Right kidney (tissue), 1 donor: ENCODE measurements around the gene ANO2.
"Not testable (repeated sequence)": the region's sequence is repeated elsewhere in the genome, so short reads cannot be mapped to it uniquely, and the experiment has no call there.

ENCODE experiments used
- DNase-seq: peaks from one replicate; pipeline ENCODE4 v3.0.0-alpha.2; 2016

ANO2 gene

DNA sequence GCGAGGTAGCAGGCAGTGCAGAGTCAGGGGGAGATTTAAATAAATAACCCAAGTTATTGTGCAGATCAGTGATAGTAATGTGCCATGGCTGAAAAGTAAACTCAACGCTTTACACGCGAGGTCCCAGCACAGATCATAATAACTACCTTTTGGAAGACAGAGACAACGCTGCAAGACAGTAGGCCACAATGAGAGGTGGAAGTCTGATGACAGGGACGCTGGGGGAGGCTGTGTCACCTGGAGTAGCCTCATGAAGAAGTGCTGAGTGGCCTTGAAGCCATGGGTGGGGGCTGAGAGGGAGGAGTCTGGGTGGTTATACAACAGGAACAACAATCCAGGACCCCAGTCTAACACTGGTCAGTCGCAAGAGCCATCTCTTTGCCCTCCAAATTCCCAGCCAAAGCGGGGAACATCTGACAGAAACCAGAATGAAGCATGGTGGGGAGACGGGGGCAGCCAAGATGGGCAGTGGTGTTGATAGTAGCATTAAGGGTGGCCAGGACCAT lies 28.2 kb downstream of the ANO2 start:
- DNase-seq = no peak

DNA sequence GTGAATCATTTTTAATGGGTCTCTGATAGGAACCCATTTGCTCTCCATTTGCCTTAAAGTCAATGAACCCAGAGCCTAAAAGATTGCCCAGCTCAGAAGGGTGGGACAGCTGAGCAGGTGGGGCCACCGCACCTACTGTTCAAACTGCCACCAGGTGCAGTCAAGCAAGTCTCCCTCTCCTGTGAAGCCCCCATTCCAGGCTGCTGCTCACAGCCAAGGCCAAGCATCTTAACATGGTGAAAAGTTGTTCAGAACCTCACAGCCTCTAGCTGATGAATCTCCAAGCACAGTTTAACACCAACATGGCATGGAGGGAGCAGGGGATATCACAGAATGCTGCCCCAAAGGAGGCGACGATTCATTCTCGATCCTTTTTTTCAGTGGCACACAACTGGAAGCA lies 29.5 kb downstream of the ANO2 start:
- DNase-seq = no peak

DNA sequence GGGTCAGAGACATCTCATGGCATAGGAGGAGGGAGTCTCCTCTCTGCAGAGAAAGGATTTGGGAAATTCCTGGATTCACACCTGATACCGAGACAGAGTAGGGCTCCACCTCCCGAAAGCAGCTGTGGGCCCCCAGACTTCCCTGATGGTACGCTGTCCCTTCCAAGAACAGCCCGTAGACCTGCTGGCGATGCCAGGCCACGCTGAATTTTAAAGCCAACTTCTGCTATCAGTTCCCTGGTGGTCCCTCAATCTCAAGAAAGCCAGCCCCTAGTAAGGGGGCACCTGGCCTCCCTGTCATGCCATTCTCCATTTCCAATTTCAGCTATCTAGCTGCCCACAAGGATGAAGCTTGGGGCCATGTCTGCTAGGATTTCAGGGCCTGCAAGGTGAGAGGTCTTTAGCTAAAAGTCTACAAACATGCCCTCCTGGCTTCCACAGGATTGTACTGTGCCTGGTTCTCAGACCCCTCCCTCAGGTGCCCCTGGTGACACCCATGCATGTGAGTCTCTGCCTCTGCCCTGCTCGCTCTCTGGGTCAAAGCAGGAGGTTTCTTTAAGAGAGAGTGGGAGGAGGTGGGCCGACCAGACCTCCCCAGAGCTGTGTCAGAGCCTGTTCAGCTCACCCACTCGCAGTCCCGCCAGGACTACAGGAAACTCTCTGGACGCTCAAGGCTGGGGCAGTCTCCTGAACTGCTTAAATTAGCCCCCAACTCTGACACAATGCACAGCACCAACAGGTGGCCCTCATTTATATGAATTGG lies 30.5 kb downstream of the ANO2 start:
- no peak for DNase-seq

DNA sequence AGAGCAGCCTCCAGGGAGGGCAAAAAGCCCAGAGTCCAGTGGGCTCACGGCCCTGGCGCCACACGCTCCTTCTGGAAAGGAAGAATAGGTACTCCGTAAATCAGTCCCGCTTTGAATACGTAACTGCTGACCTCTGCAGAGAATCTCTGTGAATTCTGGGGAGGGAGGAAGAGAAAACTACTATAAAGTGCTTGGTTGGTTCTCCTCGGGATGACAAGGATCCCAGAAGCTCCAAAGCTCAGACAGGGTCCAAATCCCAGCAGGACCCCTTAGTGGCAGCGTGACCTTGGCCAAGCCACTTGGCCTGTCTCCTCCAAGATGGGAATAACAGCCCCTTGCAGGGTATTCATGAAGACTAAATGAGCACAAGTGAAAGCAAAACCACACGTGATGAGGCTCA lies 31.7 kb downstream of the ANO2 start:
- no peak for DNase-seq

DNA sequence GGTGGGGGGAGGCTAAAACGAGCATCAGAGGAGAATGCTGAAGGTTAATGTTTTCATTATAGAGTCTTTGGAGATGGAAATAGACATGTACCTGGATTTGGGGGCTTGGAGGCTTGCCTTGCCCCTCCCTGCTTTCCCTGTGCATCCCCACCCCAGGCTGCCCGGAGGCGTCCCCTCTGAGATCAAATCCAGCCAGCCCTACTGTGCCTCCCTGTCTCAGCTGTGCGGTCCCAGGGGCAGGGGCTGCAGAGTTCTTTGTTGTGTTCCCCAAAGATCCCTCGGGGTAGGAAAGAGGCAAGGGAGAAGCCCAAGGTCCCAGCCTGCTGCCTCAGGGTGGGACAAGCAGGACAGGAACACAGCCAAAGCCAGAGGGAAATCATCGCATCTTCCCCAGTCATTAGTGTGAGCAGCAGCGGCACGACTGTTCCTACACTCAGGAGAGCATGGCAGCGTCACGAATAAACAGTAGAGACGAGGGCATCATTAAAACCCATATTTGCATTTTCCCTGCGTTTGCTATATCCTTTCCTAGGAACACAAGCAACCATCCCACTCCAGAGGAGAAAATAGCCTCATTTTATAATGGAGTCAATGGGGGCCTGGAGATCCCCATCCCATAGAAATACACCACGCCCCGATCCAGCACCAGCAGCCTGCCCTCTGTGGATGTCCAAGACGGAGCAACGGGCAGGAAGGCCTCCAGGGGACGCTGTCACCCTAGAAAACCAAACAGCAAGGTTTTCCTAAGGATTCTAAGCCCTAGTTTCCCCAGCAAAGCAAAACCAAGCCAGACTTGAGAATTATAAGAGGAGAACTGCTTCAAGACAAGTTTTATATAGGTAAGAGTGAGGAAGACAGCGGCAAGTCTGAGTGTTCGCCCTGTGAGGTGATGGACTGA lies 32.4 kb downstream of the ANO2 start:
- DNase-seq = no peak

DNA sequence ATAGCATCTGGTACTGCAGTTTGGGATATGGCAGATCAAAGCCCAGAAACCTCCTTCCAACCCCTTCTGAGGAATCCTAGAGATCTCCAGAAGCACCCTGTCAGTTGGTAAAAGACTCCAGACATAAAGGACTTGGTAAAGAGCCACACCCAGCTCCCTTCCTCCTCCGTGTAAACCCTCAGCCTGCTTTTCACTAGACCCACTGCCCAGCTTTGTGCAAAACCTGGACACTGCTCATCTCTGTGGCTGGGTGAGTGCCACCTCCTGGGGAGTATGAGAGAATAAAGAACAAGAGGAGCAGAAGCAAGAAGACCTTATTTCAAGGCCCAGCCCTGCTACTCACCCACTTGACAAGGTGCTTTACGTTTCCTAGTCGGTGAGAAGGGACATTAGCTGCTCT lies 33.0 kb downstream of the ANO2 start:
- no peak for DNase-seq

DNA sequence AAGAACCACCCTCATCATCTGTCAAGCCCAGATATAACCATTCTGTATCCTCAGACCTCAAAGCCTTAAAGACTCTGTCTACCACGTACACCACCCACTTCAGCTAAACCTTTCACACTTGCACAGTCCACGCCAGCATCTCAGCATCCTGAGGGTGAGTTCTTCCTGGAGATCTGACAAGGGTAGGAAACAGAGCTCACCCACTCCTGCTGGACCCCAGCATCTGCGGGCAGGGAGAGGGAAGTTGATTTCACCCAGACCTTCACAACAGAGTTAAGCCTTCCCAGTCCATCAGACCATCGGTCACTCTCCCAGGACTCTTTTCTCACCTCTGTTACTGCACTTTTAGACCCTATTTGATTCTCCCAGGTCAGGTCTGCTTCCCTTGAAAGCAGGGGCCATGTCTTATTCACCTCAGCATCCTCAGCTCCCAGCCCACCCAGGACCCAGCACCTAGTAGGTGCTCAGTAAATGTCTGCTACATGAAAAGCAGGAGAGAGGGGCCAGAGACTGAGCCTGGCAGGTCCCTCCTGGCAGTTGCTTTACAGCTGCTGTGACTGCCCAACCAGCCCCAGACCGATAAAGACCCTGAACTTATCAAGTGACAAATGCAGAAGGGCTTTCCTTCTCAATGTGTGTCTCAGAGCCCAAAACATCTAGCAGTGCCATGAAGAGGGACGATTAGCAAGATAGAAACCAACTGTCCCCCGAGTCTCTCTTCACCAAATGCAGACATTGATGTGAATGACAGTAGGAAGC lies 34.1 kb downstream of the ANO2 start:
- DNase-seq = no peak

DNA sequence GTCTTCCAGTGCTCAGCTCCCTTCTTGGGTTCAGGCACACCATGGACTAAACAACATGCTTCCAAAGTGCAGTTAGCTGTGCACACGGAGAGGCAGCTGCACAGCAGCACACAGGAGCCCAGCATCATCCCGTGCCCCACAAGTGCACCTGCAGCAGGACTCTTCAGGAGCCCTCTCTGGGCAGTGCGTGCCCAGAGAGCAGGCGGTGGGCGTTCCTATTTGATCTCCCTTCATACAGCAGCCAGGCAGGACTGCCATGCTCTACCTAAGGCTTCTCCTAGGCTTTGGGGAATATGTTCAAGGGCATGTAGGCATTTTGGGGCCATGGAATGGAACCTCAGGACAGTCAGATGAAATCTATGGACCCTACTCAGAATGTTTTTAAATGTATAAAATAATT lies 35.5 kb downstream of the ANO2 start:
- DNase-seq = no peak

DNA sequence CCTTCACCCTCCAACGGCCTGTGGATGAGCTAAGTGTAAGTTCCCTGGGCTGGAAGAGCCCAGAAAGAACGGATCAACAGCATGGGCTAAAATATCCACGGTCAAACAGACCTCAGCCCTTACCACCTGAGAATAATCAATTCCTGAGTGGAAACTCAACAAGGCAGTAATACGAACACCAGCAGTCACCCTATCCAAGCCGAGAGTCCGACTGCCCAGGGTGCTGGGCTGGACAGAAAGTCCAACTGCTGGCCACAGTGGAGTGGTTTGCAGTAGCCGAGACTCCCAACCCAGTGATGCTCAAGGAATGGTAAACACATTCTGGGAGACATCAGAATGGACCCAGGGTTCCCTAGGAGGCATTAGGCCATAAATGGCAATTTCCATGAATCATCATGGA lies 36.8 kb downstream of the ANO2 start:
- DNase-seq = no peak

DNA sequence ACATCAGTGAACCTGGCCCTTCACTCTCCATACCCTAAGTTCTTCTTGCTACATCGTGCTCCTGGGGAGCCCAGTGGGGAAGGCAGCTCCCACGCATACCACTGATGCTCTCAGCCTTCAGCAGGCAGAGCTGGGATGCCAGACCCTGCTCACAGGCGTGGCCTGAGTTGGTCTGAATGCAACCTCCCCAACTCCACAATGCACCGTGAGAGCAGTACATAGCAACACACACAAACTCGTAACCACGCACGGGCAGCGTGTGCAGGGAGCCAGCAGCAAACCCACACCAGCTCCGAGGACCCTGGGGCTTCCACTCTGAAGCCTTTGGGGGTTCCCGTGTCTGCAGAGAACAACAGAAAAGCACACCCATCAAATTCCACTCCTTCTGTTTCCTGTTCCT lies 37.3 kb downstream of the ANO2 start:
- DNase-seq = no peak

DNA sequence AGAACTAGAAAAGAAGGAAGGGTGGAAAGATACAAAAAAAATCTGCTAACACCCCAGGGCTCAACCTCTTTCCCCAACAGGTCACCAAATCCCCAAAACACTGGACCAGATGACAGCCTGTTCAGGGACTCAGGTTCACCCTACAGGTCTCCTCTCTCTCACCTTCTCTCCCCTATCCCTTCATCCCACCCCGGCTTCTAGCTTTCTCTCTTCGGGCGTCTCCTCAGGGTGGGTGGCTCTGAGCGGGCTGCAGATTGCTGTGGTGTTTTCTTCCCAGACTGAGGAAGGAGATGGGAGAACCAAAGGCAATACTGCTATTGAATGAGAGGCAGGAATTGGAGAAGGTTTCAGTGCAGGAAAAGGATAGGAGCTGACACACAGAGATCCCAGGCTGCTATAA lies 39.3 kb downstream of the ANO2 start:
- DNase-seq = no peak

DNA sequence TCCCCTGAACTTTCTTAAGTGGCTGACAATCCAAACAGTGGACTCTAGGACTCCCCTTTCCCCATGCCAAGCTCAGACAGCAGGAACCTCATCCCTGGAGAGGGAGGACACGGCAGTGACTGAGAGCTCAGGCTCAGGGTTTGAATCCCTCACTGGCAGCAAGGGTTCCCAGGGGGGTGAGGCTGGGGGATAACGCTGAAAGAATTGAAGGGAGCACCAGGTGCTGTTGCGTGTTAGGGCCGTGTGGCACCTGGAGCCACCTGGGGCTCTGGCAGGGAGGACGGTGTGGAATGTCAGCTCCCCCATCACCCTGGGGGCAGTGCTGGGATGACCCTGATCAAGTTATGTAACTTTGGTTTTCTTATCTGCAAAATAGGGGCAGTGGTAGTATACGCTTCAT lies 40.1 kb downstream of the ANO2 start:
- no peak for DNase-seq

DNA sequence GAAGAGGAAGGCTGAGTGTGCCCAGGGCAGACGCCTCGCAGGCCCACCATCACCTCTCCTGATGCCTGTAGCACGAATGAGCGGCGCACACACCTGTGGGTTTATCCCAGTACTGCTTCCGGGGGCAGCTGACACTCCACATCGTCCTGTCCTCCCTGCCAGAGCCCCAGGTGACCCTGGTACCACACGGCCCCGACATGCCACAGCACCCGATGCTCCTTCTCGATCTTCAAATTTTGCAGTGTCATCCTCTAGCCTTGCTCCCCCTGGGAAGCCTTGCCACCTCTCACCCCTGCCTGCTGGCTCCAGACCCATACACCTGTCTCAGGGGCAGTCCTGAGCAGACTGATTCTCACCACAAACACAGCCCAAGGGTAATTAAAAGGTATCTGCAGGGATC lies 40.6 kb downstream of the ANO2 start:
- DNase-seq = no peak

DNA sequence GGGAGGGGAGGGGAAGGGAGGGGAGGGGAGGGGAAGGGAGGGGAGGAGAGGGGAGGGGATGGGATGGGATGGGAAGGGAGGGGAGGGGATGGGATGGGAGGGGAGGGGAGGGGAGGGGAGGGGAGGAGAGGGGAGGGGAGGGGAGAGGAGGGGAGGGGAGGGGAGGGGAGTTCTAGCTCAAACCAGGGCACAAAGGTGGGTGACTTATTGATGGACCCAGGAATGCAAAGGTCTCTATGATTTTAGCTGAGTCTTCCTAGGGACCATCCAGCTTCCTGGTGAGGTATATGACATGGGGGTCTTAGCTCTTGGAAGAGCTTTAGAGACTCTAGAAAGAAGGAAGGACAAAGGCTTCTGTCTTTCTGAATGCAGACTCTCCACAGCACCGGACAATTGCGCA lies 42.3 kb downstream of the ANO2 start:
- no peak for DNase-seq

DNA sequence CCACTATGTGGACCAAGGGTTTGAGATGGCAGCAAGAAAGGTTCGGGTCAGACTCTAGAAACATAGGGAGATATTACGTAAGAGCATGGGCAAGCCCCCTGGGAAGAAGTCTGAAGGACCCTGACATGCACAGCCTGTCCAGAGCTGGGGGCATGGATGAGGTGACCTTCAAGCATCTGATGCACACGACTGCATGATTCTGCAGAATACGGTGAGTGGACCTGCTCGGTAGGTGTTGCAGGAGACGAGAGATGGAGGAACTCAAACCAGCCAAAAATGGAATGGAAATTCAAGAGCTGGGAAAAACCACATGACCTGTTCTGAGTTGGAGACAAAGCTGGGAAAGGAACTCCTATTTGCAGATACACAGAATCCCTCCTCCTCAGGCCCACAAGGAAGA lies 43.6 kb downstream of the ANO2 start:
- DNase-seq = no peak

DNA sequence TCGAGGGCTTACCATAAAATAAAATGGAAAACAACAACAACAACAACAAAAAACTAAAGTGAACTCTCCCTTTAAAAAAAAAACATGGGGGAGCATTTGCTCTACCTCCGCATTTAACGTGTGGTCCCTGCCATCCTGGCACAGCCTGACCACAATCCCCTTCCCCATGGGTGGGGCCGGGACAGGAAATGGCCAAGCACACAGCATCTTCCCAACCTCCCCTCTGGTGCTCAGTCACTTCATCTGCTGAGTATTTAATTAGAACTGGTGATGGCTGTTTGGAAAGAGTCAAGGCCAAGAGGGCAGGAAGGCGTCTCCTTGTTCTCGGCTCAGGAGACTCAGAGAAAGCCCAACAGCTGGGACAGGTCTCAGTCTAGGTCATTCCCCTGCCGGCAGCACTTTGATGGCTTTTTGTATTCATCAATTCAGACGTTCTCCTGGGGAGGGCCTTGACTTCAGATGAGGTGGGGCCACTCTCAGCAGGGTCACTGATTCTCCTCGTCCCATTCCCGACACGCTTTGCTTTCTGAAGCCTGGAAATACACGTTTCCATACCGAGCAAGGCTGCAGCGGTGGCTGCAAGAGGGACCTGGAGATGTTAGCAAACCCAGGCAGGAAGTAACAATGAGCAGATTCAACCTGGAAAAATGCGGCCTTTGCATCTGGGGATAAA lies 44.4 kb downstream of the ANO2 start:
- no peak for DNase-seq

DNA sequence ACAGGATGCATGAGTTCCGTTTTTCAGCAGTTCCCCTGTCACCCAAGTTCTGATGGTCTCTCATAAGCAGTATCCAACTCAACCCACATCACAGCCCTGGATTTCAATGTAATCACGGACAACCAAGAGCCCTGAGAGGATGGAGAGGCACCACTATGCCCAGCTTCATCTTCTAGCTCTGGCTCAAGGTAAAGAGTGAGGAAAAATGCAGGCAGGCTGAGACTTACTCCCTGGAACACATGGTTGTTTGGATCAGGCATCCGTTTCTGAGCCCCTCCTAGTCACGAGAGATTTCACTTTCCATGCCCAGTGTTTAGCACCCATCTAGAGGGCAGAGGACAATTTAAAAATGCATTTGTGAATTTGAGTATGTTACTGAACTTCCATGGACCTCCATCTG lies 45.0 kb downstream of the ANO2 start:
- no peak for DNase-seq

DNA sequence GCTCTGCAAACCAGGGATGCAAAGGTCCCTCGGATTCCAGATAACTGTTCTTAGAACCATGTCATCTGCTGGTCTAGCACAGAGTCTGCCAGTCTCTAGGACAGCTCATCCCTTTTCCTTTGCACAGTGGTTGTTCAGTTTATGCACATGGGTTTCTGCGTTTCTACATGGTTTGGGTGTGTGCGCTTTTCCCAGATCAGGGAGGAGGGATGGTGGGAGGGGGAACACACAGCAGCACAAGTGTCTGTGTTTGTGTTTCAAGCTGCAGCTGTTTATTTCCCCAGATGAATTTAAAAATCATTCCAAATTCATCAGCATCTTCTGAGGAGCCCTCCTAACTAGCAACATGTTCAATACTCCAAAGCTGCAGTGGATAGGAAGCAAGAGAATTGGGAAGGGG lies 45.4 kb downstream of the ANO2 start:
- DNase-seq = no peak

DNA sequence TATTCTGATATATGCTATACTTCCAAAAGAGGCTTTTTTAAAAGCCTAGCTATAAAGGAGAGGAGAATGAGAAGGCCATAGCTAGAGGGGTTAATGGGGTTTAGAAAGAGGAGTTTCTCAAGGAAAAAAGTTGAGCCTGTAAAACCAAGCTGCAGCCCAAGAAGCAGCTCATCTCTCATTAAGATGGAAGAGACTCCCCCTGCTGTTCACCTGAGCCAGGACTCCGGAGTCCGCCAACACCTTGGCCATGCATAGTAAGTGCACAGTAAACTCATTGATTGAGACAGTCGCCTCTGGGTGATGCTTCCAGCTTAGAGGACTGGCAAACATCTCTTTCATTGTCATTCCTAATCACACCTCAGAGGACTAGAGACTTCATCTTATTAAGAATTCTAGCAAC lies 46.2 kb downstream of the ANO2 start:
- no peak for DNase-seq

DNA sequence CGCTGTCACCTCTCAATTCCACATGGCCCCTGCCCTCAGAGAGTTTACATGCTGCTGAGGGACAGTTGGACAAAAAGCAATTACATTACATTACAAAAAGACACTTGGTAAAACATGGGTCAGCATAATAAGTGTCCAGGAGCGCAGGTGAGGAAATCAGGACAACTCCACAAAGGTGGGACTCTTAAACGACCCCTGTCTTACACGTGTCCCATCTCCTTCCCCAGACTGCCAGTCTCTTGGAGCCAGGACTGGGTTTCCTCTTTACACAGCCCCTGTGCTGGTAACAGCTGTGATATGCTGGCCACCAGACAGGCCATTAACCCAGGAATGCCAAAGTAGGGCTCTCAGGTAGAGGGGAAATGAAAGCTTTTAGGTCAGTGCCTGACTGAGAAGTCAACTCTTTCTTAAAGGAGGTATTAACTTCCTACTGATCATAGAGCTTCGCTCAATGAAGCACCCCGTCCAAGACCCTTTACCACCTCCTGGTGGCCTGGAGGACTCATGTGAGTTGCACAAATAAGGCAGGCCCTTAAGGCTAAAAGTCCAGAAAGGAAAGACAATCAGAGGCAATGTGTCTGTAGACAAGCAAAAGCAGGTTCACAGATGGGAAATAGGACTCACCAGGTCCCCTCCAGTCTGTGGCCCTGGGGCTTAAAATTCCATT lies 55.5 kb downstream of the ANO2 start:
- no peak for DNase-seq

DNA sequence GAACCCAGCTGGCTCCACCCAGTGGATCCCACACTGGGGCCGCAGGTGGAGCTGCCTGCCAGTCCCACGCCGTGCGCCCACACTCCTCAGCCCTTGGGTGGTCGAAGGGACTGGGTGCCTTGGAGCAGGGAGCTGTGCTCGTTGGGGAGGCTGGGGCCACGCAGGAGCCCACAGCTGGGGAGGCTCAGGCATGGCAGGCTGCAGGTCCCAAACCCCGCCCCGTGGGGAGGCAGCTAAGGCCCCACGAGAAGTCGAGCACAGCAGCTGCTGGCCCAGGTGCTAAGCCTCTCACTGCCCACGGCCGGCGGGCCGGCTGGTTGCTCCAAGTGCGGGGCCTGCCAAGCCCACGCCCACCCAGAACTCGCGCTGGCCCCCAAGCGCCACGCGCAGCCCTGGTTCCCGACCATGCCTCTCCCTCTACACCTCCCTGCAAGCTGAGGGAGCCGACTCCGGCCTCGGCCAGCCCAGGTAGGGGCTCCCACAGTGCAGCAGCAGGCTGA lies 56.2 kb downstream of the ANO2 start:
- DNase-seq = no peak

DNA sequence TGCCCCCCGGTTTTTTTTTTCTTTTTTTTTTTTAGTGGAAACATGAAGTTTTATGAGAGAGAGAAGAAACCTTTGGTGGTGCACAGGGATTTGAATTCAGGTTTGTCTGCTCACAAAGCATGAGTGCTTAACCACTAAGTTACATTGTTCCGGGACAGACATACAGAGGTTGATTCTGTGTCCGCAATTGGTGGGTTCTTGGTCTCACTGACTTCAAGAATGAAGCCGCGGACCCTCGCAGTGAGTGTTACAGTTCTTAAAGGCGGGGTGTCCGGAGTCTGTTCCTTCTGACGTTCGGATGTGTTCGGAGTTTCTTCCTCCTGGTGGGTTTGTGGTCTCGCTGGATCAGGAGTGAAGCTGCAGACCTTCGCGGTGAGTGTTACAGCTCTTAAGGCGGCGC lies 57.2 kb downstream of the ANO2 start:
- not testable (repeated sequence) for DNase-seq
